Measurements from ENCODE around the gene SLC38A9.

Gene SLC38A9

GRCh38 chr5:55636177-55636576 lies 75.9 kb downstream of the SLC38A9 start:
- no peak overlapping the region for H3K27ac ChIP-seq (ENCODE audit: low read length)
- H4K20me1 ChIP-seq (ENCODE audit: insufficient read depth, low read length), result no peaks in the 10 kb centered on the region
- no peak overlapping the region for H3K4me2 ChIP-seq (ENCODE audit: low read length)
- no peaks in the 10 kb centered on the region for H3K9me3 ChIP-seq (ENCODE audit: insufficient read depth, low read length)
- no peaks in the 10 kb centered on the region for H3K36me3 ChIP-seq (replicated peaks; ENCODE audit: low read depth, low read length)
- H3K4me1 ChIP-seq (ENCODE audit: low read length), result peaks cover 1% of the 10 kb centered on the region
- no peak overlapping the region for H2AFZ ChIP-seq (ENCODE audit: low read depth, low read length)
- TF ChIP-seq EZH2phosphoT487 (IDR thresholded peaks at IDR 0.05; ENCODE audit: low read depth), result no peak
- TF ChIP-seq CTCF (IDR thresholded peaks at IDR 0.05; ENCODE audit: low read depth, low read length), result no peak
- no peak overlapping the region for H3K9ac ChIP-seq (ENCODE audit: low read length)
- H3K4me3 ChIP-seq (ENCODE audit: low read length), result no peak overlapping the region
- no peaks in the 10 kb centered on the region for H3K27me3 ChIP-seq (ENCODE audit: low read depth, low read length)
- H3K79me2 ChIP-seq (ENCODE audit: low read length), result no peaks in the 10 kb centered on the region

DNA sequence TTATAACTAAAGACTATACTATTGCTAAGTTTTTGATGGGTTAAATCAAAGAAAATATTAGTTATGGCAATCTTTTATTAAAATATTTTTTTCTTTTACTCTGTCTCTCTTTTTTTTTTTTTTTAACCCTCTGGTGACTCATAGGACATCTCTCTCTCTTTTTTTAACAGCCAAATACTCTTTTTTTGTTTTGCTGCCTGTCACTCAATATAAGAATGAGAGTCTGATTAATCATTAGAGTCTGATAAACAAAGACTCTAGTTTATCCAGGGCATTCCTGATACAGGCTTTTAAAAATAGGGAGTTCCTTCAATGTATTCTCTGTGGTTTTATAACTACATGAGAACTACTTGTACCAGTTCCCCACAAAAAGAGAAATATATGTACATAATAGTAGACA lies 77.3 kb downstream of the SLC38A9 start:
- Histone ChIP-seq H3K36me3 (replicated peaks; ENCODE audit: low read depth, low read length) (no peaks in the 10 kb centered on the region), H3K4me2 (ENCODE audit: low read length) (no peak overlapping the region), H3K4me1 (ENCODE audit: low read length) (no peaks in the 10 kb centered on the region), H3K9ac (ENCODE audit: low read length) (no peak overlapping the region), H3K9me3 (ENCODE audit: insufficient read depth, low read length) (no peaks in the 10 kb centered on the region), H3K27me3 (ENCODE audit: low read depth, low read length) (no peaks in the 10 kb centered on the region), H2AFZ (ENCODE audit: low read depth, low read length) (no peak overlapping the region), H4K20me1 (ENCODE audit: insufficient read depth, low read length) (no peaks in the 10 kb centered on the region), H3K79me2 (ENCODE audit: low read length) (no peaks in the 10 kb centered on the region), H3K4me3 (ENCODE audit: low read length) (no peak overlapping the region), H3K27ac (ENCODE audit: low read length) (no peak overlapping the region)
- TF ChIP-seq CTCF (IDR thresholded peaks at IDR 0.05; ENCODE audit: low read depth, low read length) (no peak), EZH2phosphoT487 (IDR thresholded peaks at IDR 0.05; ENCODE audit: low read depth) (no peak)

- H4K20me1 ChIP-seq (ENCODE audit: insufficient read depth, low read length), result no peaks in the 10 kb centered on the region
- H3K4me2 ChIP-seq (ENCODE audit: low read length), result no peak overlapping the region
- H3K9ac ChIP-seq (ENCODE audit: low read length), result no peak overlapping the region
- H3K9me3 ChIP-seq (ENCODE audit: insufficient read depth, low read length), result no peaks in the 10 kb centered on the region
- TF ChIP-seq EZH2phosphoT487 (IDR thresholded peaks at IDR 0.05; ENCODE audit: low read depth) (no peak), CTCF (IDR thresholded peaks at IDR 0.05; ENCODE audit: low read depth, low read length) (no peak)
- H3K79me2 ChIP-seq (ENCODE audit: low read length), result no peaks in the 10 kb centered on the region
- H2AFZ ChIP-seq (ENCODE audit: low read depth, low read length), result no peak overlapping the region
- no peaks in the 10 kb centered on the region for H3K4me1 ChIP-seq (ENCODE audit: low read length)
- H3K27ac ChIP-seq (ENCODE audit: low read length), result no peak overlapping the region
- no peaks in the 10 kb centered on the region for H3K27me3 ChIP-seq (ENCODE audit: low read depth, low read length)
- no peaks in the 10 kb centered on the region for H3K36me3 ChIP-seq (replicated peaks; ENCODE audit: low read depth, low read length)
- no peak overlapping the region for H3K4me3 ChIP-seq (ENCODE audit: low read length)
Observed at GRCh38 chr5:55634209-55634805, 77.8 kb downstream of the SLC38A9 start.

GRCh38 chr5:55633574-55634208 lies 78.4 kb downstream of the SLC38A9 start:
- Histone ChIP-seq H3K79me2 (ENCODE audit: low read length) (no peaks in the 10 kb centered on the region), H3K27ac (ENCODE audit: low read length) (no peak overlapping the region), H4K20me1 (ENCODE audit: insufficient read depth, low read length) (no peaks in the 10 kb centered on the region), H3K9ac (ENCODE audit: low read length) (no peak overlapping the region), H3K4me2 (ENCODE audit: low read length) (no peak overlapping the region), H3K4me3 (ENCODE audit: low read length) (no peak overlapping the region), H3K9me3 (ENCODE audit: insufficient read depth, low read length) (no peaks in the 10 kb centered on the region), H3K27me3 (ENCODE audit: low read depth, low read length) (no peaks in the 10 kb centered on the region), H3K4me1 (ENCODE audit: low read length) (no peaks in the 10 kb centered on the region), H3K36me3 (replicated peaks; ENCODE audit: low read depth, low read length) (no peaks in the 10 kb centered on the region), H2AFZ (ENCODE audit: low read depth, low read length) (no peak overlapping the region)
- TF ChIP-seq CTCF (IDR thresholded peaks at IDR 0.05; ENCODE audit: low read depth, low read length), result no peak
- no peak for TF ChIP-seq EZH2phosphoT487 (IDR thresholded peaks at IDR 0.05; ENCODE audit: low read depth)

All from OCI-LY3 (cell line).